ENCODE measurements around the gene SPATA2L.
"Not testable (repeated sequence)": the region's sequence is repeated elsewhere in the genome, so short reads cannot be mapped to it uniquely, and the experiment has no call there.

The SPATA2L gene

DNA sequence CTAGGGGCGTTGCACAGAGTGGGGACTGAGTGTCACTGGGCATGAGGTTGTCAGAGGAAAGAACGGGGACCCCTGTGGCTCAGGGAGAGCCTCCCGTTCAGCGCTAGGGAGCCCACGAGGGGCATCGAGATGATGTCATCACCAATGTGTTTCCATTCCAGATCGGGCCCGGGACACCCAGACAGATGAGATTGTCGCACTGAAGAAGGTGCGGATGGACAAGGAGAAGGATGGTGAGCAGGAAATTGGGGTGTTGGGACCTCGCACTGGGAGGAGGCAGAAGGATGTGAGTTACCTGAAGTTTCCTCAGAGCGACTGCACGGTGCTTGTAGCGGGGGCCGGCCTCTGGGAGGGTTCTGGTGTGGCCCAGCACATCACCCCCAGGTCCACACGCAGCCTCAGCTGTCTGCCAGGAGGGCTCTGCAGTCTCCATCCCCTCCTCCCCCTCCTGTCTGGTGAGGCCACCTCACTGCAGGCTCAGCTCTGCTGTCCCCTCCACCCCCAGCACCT lies 11.1 kb downstream of the SPATA2L start:
- no peak overlapping the region for H3K27ac ChIP-seq (ENCODE audit: low read depth, low read length)
- H3K36me3 ChIP-seq (ENCODE audit: control insufficient read depth in 1 of 2, insufficient read depth in 2 of 2, low read length in 2 of 2): peaks cover 29 to 53% of the 10 kb centered on the region in 2 donors
- H3K9ac ChIP-seq (ENCODE audit: low read depth in 1 of 2, low read length in 2 of 2): no peak overlapping the region
- H3K9me3 ChIP-seq (ENCODE audit: control insufficient read depth in 1 of 2, low read length in 2 of 2): no peaks in the 10 kb centered on the region
- peaks cover 7 to 22% of the 10 kb centered on the region in 2 donors for H3K4me1 ChIP-seq (ENCODE audit: control insufficient read depth in 1 of 2, insufficient read depth in 2 of 2, low read length in 2 of 2)
- H3K4me3 ChIP-seq (ENCODE audit: low read depth in 1 of 2, low read length in 2 of 2): no peak overlapping the region
- H3K27me3 ChIP-seq (ENCODE audit: control insufficient read depth in 1 of 2, insufficient read depth in 2 of 2, low read length in 2 of 2): no peaks in the 10 kb centered on the region

DNA sequence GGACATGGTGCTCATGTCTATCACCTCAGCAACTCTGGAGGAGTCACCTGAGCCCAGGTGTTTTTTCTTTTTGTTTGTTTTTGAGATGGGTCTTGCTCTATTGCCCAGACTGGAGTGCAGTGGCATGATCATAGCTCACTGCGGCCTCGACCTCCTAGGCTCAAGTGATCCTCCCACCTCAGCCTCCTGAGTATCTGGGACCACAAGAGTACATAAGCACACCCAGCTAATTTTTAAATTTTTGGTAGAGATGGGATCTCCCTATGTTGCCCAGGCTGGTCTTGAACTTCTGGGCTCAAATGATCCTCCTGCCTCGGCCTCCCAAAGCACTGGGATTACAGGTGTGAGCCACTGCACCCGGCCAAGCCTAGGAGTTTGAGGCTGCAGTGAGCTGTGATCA lies 11.9 kb downstream of the SPATA2L start:
- Histone ChIP-seq H3K36me3 (ENCODE audit: control insufficient read depth in 1 of 2, insufficient read depth in 2 of 2, low read length in 2 of 2) (peaks cover 25 to 49% of the 10 kb centered on the region in 2 donors), H3K4me1 (ENCODE audit: control insufficient read depth in 1 of 2, insufficient read depth in 2 of 2, low read length in 2 of 2) (peaks cover 7 to 15% of the 10 kb centered on the region in 2 donors)
- not testable (repeated sequence) for H3K9ac ChIP-seq (ENCODE audit: low read depth in 1 of 2, low read length in 2 of 2); H3K9me3 ChIP-seq (ENCODE audit: control insufficient read depth in 1 of 2, low read length in 2 of 2); H3K27me3 ChIP-seq (ENCODE audit: control insufficient read depth in 1 of 2, insufficient read depth in 2 of 2, low read length in 2 of 2); H3K27ac ChIP-seq (ENCODE audit: low read depth, low read length); H3K4me3 ChIP-seq (ENCODE audit: low read depth in 1 of 2, low read length in 2 of 2)

DNA sequence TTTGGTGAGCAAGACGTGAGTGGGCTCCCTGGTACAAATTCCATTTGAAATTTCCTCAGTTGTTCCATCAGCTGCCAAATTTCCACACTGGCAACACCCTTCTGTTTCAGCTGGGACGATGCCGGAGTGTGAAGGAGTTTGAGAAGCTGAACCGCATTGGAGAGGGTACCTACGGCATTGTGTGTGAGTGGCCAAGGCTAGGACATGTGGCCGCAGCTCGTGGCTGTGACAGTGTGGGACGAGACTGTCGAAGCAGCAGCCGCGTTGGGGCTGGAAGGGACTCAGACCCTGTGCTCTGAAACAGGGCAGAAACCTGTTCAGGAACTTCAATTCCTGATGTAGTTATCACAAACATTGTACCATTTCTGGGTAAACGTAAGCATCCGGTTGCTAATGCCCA lies 12.4 kb downstream of the SPATA2L start:
- Histone ChIP-seq H3K36me3 (ENCODE audit: control insufficient read depth in 1 of 2, insufficient read depth in 2 of 2, low read length in 2 of 2) (peaks cover 25 to 44% of the 10 kb centered on the region in 2 donors), H3K27ac (ENCODE audit: low read depth, low read length) (no peak overlapping the region)

DNA sequence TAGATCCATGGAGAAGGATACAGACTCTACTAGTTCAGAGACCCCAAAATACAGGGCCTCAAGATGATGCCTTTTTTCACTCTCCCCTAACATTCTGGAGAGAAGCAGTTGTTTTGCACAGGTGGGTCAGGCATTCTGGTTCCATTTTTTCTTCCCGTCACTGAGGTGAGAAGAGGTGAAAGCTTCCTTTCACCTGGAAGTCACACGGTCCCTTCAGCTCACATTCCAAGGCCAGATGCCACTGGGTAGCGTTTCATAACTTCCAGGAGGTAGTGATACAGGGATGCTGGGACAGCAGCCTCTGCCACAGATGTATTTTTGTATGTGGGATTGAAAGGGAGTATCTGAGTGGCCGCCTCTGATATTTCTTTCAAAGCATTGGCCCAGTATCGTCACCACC lies 13.1 kb downstream of the SPATA2L start:
- peaks cover 22 to 37% of the 10 kb centered on the region in 2 donors for H3K36me3 ChIP-seq (ENCODE audit: control insufficient read depth in 1 of 2, insufficient read depth in 2 of 2, low read length in 2 of 2)
- H3K9ac ChIP-seq (ENCODE audit: low read depth in 1 of 2, low read length in 2 of 2): no peak overlapping the region
- no peak overlapping the region for H3K27ac ChIP-seq (ENCODE audit: low read depth, low read length)
- no peaks in the 10 kb centered on the region for H3K27me3 ChIP-seq (ENCODE audit: control insufficient read depth in 1 of 2, insufficient read depth in 2 of 2, low read length in 2 of 2)
- H3K9me3 ChIP-seq (ENCODE audit: control insufficient read depth in 1 of 2, low read length in 2 of 2): no peaks in the 10 kb centered on the region
- peaks cover 7 to 15% of the 10 kb centered on the region in 2 donors for H3K4me1 ChIP-seq (ENCODE audit: control insufficient read depth in 1 of 2, insufficient read depth in 2 of 2, low read length in 2 of 2)
- H3K4me3 ChIP-seq (ENCODE audit: low read depth in 1 of 2, low read length in 2 of 2): no peak overlapping the region

More for the DNA sequence above, 12.4 kb downstream of the SPATA2L start:
- no peak overlapping the region for H3K9ac ChIP-seq (ENCODE audit: low read depth in 1 of 2, low read length in 2 of 2)
- H3K27me3 ChIP-seq (ENCODE audit: control insufficient read depth in 1 of 2, insufficient read depth in 2 of 2, low read length in 2 of 2): no peaks in the 10 kb centered on the region
- no peaks in the 10 kb centered on the region for H3K9me3 ChIP-seq (ENCODE audit: control insufficient read depth in 1 of 2, low read length in 2 of 2)
- H3K4me3 ChIP-seq (ENCODE audit: low read depth in 1 of 2, low read length in 2 of 2): no peak overlapping the region
- peaks cover 7 to 15% of the 10 kb centered on the region in 2 donors for H3K4me1 ChIP-seq (ENCODE audit: control insufficient read depth in 1 of 2, insufficient read depth in 2 of 2, low read length in 2 of 2)

DNA sequence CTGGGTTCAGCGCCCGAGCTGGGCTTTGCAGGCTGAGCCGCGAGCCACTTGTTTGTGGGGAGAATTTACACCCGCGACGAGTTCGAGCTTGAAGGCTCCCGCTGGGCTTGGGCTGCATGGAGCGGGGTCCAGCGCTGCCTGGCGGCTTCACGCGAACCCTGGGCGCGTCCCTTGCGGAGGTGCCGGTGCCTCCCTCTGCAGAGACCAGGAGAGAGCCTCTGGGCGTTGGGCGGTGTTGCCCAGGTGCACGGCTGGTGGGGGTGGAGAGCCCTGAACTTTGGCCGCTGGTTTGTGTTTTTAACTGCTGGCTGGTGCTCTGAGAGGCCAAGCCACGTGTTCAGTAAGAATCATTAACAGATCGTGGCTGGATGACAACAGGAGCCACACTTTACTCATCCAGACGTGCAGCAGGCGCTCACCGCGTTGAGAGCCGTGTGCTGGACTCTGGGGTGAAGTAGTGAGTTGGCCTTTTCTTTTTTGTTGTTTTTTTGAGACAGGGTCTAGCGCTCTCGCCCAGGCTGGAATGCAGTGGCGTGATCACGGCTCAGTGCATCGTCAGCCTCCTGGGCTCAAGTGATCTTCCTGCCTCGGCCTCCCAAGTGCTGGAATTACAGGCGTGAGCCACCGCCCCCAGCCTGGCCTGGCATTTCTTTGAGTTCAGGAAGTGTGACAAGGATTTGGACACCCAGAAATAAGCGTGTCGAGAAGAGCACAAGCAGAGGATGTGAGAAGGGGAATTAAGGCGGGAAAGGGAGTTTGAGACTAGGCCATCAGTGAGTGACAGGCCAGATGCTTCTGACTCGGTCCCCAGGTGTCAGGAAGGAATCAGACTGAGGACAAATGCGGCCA lies 14.2 kb downstream of the SPATA2L start:
- Histone ChIP-seq H3K27ac (ENCODE audit: low read depth, low read length) (peak overlapping the region; percentile 76), H3K27me3 (ENCODE audit: control insufficient read depth in 1 of 2, insufficient read depth in 2 of 2, low read length in 2 of 2) (no peaks in the 10 kb centered on the region), H3K4me1 (ENCODE audit: control insufficient read depth in 1 of 2, insufficient read depth in 2 of 2, low read length in 2 of 2) (peaks cover 7 to 15% of the 10 kb centered on the region in 2 donors), H3K9me3 (ENCODE audit: control insufficient read depth in 1 of 2, low read length in 2 of 2) (no peaks in the 10 kb centered on the region), H3K4me3 (ENCODE audit: low read depth in 1 of 2, low read length in 2 of 2) (peak overlapping the region; percentile 82 to 89), H3K9ac (ENCODE audit: low read depth in 1 of 2, low read length in 2 of 2) (peak overlapping the region; percentile 62 to 77), H3K36me3 (ENCODE audit: control insufficient read depth in 1 of 2, insufficient read depth in 2 of 2, low read length in 2 of 2) (peaks cover 20 to 31% of the 10 kb centered on the region in 2 donors)

DNA sequence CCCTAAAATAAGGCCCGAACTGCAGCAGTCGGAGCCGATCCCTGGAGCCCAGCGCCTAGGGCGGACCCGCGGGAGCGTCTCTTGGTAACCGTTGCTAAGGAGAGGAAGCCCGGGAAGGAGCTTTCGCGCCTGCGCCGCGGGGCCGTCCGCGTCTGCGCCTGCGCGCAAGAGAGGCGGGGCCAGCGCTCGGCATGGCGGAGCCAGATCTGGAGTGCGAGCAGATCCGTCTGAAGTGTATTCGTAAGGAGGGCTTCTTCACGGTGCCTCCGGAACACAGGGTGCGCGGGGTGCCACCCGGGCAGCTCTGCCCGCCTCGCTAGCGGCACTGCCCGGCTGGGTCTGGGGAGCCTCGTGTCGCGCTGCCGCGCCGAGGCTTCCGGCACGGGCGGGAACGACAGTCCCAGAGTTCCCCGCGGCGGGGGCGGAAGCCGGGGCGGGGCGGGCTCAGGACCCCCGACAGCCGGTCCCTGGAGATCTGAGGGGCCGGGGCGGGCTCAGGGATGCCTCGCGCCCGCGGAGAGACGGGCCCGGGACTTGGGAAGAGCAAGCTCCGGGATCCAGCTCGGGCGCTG lies 14.9 kb downstream of the SPATA2L start, which contains the start of gene CDK10:
TSS of gene CDK10 (plus strand) at position 170 of the 572 bp plus-strand sequence. CDS start at position 192, 22 bp downstream.
- Histone ChIP-seq H3K9ac (ENCODE audit: low read depth in 1 of 2, low read length in 2 of 2) (peak within 1 kb of the TSS; percentile 62 to 80), H3K4me1 (ENCODE audit: control insufficient read depth in 1 of 2, insufficient read depth in 2 of 2, low read length in 2 of 2) (peaks cover 7 to 15% of the 10 kb centered on the region in 2 donors)

DNA sequence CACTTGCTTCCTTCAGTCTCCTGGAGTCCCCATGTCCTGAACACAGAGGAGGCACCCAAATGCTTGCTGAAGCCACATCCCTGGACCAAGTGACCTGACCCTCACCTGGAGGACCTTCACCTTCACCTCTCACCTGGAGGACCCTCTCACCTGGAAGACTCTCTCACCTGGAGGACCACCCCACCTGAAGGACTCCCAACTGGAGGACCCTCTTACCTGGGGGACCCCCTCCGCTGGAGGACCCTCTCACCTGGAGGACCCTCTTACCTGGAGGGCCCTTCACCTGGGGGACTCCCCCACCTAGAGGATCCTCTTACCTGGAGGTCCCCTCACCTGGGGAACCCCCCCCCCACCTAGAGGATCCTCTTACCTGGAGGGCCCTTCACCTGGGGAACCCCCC lies 15.6 kb downstream of the SPATA2L start:
- Histone ChIP-seq H3K27me3 (ENCODE audit: control insufficient read depth in 1 of 2, insufficient read depth in 2 of 2, low read length in 2 of 2) (no peaks in the 10 kb centered on the region), H3K4me3 (ENCODE audit: low read depth in 1 of 2, low read length in 2 of 2) (no peak overlapping the region), H3K36me3 (ENCODE audit: control insufficient read depth in 1 of 2, insufficient read depth in 2 of 2, low read length in 2 of 2) (peaks cover 11 to 18% of the 10 kb centered on the region in 2 donors), H3K27ac (ENCODE audit: low read depth, low read length) (no peak overlapping the region), H3K9ac (ENCODE audit: low read depth in 1 of 2, low read length in 2 of 2) (no peak overlapping the region), H3K9me3 (ENCODE audit: control insufficient read depth in 1 of 2, low read length in 2 of 2) (no peaks in the 10 kb centered on the region), H3K4me1 (ENCODE audit: control insufficient read depth in 1 of 2, insufficient read depth in 2 of 2, low read length in 2 of 2) (peaks cover 7 to 15% of the 10 kb centered on the region in 2 donors)

More for the DNA sequence above, 14.9 kb downstream of the SPATA2L start, which contains the start of gene CDK10:
- H3K27me3 ChIP-seq (ENCODE audit: control insufficient read depth in 1 of 2, insufficient read depth in 2 of 2, low read length in 2 of 2): no peaks in the 10 kb centered on the region
- peak within 1 kb of the TSS; percentile 82 to 89 for H3K4me3 ChIP-seq (ENCODE audit: low read depth in 1 of 2, low read length in 2 of 2)
- H3K36me3 ChIP-seq (ENCODE audit: control insufficient read depth in 1 of 2, insufficient read depth in 2 of 2, low read length in 2 of 2): peaks cover 14 to 24% of the 10 kb centered on the region in 2 donors
- peak within 1 kb of the TSS; percentile 76 for H3K27ac ChIP-seq (ENCODE audit: low read depth, low read length)
- no peaks in the 10 kb centered on the region for H3K9me3 ChIP-seq (ENCODE audit: control insufficient read depth in 1 of 2, low read length in 2 of 2)

DNA sequence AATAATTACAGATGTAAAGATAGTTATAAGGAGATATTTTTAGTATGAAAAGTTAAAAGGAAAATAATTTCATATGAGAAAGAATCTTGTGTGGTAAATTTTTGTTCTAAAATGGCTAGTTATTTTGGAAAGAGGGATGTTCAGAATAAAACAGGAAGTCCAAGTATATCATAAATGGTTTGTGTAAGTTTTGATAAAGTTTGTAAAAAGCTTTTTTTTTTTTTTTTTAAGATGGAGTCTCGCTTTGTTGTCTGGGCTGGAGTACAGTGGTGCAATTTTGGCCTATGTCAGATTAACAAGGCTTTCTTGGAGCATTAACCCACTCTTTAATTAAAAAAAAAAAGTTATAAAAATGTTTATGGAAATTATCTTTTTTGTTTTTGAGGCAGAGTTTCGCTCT lies 23.2 kb downstream of the SPATA2L start:
- Histone ChIP-seq H3K9ac (ENCODE audit: low read depth in 1 of 2, low read length in 2 of 2) (no peak overlapping the region), H3K4me3 (ENCODE audit: low read depth in 1 of 2, low read length in 2 of 2) (no peak overlapping the region), H3K9me3 (ENCODE audit: control insufficient read depth in 1 of 2, low read length in 2 of 2) (no peaks in the 10 kb centered on the region), H3K4me1 (ENCODE audit: control insufficient read depth in 1 of 2, insufficient read depth in 2 of 2, low read length in 2 of 2) (no peaks in the 10 kb centered on the region), H3K36me3 (ENCODE audit: control insufficient read depth in 1 of 2, insufficient read depth in 2 of 2, low read length in 2 of 2) (no peaks in the 10 kb centered on the region), H3K27ac (ENCODE audit: low read depth, low read length) (no peak overlapping the region), H3K27me3 (ENCODE audit: control insufficient read depth in 1 of 2, insufficient read depth in 2 of 2, low read length in 2 of 2) (no peaks in the 10 kb centered on the region)

DNA sequence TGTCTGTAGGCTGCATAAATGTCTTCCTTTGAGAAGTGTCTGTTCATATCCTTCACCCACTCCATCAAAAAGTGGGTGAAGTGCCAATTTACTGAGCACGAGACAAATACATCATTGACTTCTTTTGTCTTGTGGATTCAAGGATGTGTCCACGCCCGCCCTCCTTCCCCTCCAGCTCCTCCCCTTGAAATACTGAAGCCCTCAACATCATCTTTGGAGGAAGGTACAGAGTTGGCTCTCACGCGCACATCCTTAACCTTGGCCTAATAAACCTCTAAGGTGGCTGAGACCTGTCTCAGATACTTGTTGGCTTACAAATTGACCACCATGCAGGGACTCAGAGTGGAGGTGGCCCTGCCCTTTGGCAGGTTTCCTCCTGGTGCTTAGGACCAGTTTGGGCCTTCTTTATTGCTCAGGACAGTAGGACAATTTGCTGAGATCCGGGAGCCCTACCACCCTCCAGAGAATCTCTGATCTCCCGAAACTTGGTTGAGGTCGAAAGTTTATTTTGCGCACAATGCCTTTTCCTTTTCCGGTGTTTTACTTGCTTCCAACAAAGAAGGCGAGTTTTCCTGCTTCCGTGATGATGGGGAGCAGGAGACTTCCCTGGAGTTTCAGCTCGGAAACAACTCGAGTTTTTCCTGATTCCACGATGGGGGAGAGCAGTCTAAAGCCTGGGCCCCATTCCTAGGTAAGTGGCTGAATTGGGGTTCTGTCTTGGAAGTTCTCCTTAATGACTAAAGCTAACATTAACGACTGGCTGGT lies 29.1 kb downstream of the SPATA2L start:
- Histone ChIP-seq H3K4me1 (ENCODE audit: control insufficient read depth in 1 of 2, insufficient read depth in 2 of 2, low read length in 2 of 2) (peaks cover 16 to 21% of the 10 kb centered on the region in 2 donors), H3K9me3 (ENCODE audit: control insufficient read depth in 1 of 2, low read length in 2 of 2) (no peaks in the 10 kb centered on the region), H3K9ac (ENCODE audit: low read depth in 1 of 2, low read length in 2 of 2) (no peak overlapping the region), H3K4me3 (ENCODE audit: low read depth in 1 of 2, low read length in 2 of 2) (no peak overlapping the region), H3K27me3 (ENCODE audit: control insufficient read depth in 1 of 2, insufficient read depth in 2 of 2, low read length in 2 of 2) (no peaks in the 10 kb centered on the region), H3K27ac (ENCODE audit: low read depth, low read length) (no peak overlapping the region), H3K36me3 (ENCODE audit: control insufficient read depth in 1 of 2, insufficient read depth in 2 of 2, low read length in 2 of 2) (no peaks in the 10 kb centered on the region)
